Neural crest cell (in vitro differentiated cells): Measurements from ENCODE around the gene LARP1. TPM values are rescaled to one million over a fixed set of nuclear protein-coding genes. Genes with fewer than 3 reads are reported as not detected.

ENCODE experiments used
- DNase-seq: peaks from one replicate; pipeline ENCODE4 v3.0.0; 2021; ENCODE audit warnings: low read depth, mixed read lengths, low spot score
- H3K27ac Mint-ChIP-seq: one replicate; pipeline ENCODE4 v1.8.0; 2021; ENCODE audit warnings: mild to moderate bottlenecking, mixed read lengths; ENCODE audit not compliant: unreplicated experiment
- H3K27me3 Mint-ChIP-seq: 2 replicates; pipeline ENCODE4 v1.8.0; 2021; ENCODE audit warnings: low read depth, mild to moderate bottlenecking, mixed read lengths
- H3K36me3 Mint-ChIP-seq: 2 replicates; pipeline ENCODE4 v1.8.0; 2021; ENCODE audit warnings: low read depth, mild to moderate bottlenecking, mixed read lengths
- H3K4me1 Mint-ChIP-seq: 2 replicates; pipeline ENCODE4 v1.8.0; 2021; ENCODE audit warnings: mixed read lengths
- H3K4me3 Mint-ChIP-seq: one replicate; pipeline ENCODE4 v1.8.0; 2021; ENCODE audit warnings: mild to moderate bottlenecking, mixed read lengths
- H3K9me3 Mint-ChIP-seq: 2 replicates; pipeline ENCODE4 v1.8.0; 2021; ENCODE audit warnings: mixed read lengths
- CTCF ChIP-seq: fragments of 200-600 bp; sonication (generic); conservative IDR thresholded peaks from 2 replicates; pipeline ENCODE4 v1.5.0; 2021; ENCODE audit warnings: antibody characterized with exemption, mild to moderate bottlenecking
- microRNA-seq: library from miRNA; unstranded; fragments of <30 nt; microRNA quantifications from one replicate; pipeline ENCODE4, GENCODE V29; 2020
- total RNA-seq: library from RNA; stranded (reverse); gene quantifications from 2 replicates; pipeline ENCODE4 v1.2.1, GENCODE V29; 2021

The LARP1 gene
- total RNA-seq, 1 donor from 2014 or later: 231 TPM

DNA sequence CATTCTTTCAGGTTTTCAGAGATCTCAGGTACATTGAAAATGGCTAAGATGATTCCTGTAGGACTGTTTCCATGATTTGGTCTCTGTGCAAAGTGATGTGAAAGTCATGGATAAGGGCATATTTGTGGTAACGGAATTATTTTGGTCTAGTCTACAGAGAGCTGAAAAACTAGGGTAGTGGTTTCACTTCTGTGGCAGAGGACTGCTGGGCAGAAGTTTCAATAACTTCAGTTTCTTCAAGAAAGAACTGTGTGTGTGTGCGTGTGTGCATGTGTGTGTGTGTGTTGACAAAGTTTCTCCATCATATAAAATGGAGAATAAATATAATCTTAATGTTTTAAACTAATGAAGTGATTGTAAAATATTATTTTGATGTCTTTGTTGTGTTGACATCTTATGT is 107.6 kb downstream of the LARP1 start:
- no peak for TF ChIP-seq CTCF
- Mint-ChIP-seq H3K9me3 (no peaks in the 10 kb centered on the region), H3K4me3 (peak overlapping the region; percentile 14), H3K36me3 (peaks cover 16% of the 10 kb centered on the region), H3K27ac (no peak overlapping the region), H3K4me1 (peaks cover 24% of the 10 kb centered on the region), H3K27me3 (no peaks in the 10 kb centered on the region)
- DNase-seq: no peak

DNA sequence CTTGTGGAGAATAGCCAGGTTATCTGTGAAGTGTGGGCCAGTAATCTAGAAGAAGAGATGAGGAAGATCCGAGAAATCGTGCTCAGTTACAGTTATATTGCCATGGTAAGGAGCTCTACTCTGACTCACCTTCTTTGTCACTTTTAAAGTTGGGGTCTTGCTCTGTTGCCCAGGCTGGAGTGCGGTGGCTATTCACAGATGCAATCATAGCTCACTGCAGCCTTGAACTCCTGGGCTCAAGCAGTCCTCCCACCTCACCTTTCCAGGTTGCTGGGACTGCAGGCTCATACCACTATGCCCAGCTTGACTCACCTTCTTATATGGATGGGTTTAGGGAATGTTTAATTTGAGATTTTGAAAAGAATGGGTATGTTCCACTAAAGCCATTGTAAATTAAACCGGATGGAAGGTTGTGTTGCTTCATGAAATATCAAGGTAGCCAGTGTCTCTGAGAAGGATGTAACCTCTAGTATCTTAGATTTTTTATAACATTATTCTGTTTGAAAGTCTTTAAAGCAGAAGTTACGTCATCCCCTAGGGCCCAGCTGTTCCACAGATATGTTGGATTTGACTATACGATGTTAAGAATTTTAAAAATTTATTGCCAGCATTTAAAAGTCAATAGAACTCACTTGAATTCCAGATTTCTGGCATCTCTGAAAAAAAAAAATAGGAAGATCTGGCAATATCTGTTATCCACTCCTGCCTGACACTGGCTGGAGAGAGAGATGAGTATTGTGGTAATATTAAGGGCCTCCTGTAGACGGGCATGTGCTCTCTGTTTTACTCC is 108.3 kb downstream of the LARP1 start:
- Mint-ChIP-seq H3K27ac (no peak overlapping the region), H3K9me3 (no peaks in the 10 kb centered on the region), H3K27me3 (no peaks in the 10 kb centered on the region), H3K4me3 (no peak overlapping the region), H3K36me3 (peaks cover 16% of the 10 kb centered on the region), H3K4me1 (peaks cover 24% of the 10 kb centered on the region)
- no peak for TF ChIP-seq CTCF
- no peak for DNase-seq

GRCh38 chr5:154865466-154866184 is 110.4 kb downstream of the LARP1 start:
- Mint-ChIP-seq H3K4me3 (no peak overlapping the region), H3K27me3 (no peaks in the 10 kb centered on the region), H3K9me3 (no peaks in the 10 kb centered on the region), H3K4me1 (peaks cover 6% of the 10 kb centered on the region), H3K27ac (no peak overlapping the region), H3K36me3 (peaks cover 19% of the 10 kb centered on the region)
- no peak for DNase-seq
- TF ChIP-seq CTCF: no peak

GRCh38 chr5:154866841-154867240 is 111.7 kb downstream of the LARP1 start:
- DNase-seq: no peak
- H3K4me3 Mint-ChIP-seq: no peak overlapping the region
- no peaks in the 10 kb centered on the region for H3K4me1 Mint-ChIP-seq
- H3K27me3 Mint-ChIP-seq: no peaks in the 10 kb centered on the region
- H3K9me3 Mint-ChIP-seq: no peaks in the 10 kb centered on the region
- no peak for TF ChIP-seq CTCF
- peaks cover 21% of the 10 kb centered on the region for H3K36me3 Mint-ChIP-seq
- H3K27ac Mint-ChIP-seq: no peak overlapping the region

Small RNAs within 50 kb of the gene (microRNA-seq; reads per million reads assigned to microRNA genes)
- gene MIR378H: not detected

Other genes with a start within 250 kb of the LARP1 start
- 2.7 and 2.9 TPM in 2 replicates for gene FAXDC2, start 95.2 kb downstream of the LARP1 start, total RNA-seq
- 51.9 and 53.1 TPM in 2 replicates for gene CNOT8, start 103.2 kb downstream of the LARP1 start, total RNA-seq
- gene GEMIN5, start 182.8 kb downstream of the LARP1 start, total RNA-seq: 34.3 and 35.3 TPM in 2 replicates
- 59.5 and 62.4 TPM in 2 replicates for gene MRPL22, start 185.7 kb downstream of the LARP1 start, total RNA-seq